Epithelial cell of esophagus (primary cell): Measurements from ENCODE around the gene SIK3.

Experiments used
- DNase-seq: peaks from one replicate; pipeline ENCODE4 v3.0.0; 2010; ENCODE audit warnings: low read depth
- H3K4me3 ChIP-seq: 2 replicates; pipeline ENCODE4 v1.5.1; 2011; ENCODE audit warnings: mild to moderate bottlenecking, low read length, control low read depth
- CTCF ChIP-seq: IDR thresholded peaks from 2 replicates; pipeline ENCODE4 v1.5.1; 2011; ENCODE audit warnings: low read depth, mild to moderate bottlenecking, low read length, control low read depth, inconsistent platforms; ENCODE audit not compliant: insufficient read depth; ENCODE audit errors: missing control alignments

Gene SIK3

GRCh38 chr11:116879800-116880625 lies 218.2 kb downstream of the SIK3 start:
- TF ChIP-seq CTCF, result peak; percentile 82
- peak; percentile 75 for DNase-seq

GRCh38 chr11:116876656-116877055 lies 221.6 kb downstream of the SIK3 start:
- no peak for TF ChIP-seq CTCF
- no peak for DNase-seq
- H3K4me3 ChIP-seq, result no peak overlapping the region

More at GRCh38 chr11:116879800-116880625, 218.2 kb downstream of the SIK3 start:
- H3K4me3 ChIP-seq, result no peak overlapping the region

GRCh38 chr11:116875194-116875593 lies 223.0 kb downstream of the SIK3 start:
- no peak overlapping the region for H3K4me3 ChIP-seq
- no peak for TF ChIP-seq CTCF
- no peak for DNase-seq

- TF ChIP-seq CTCF, result no peak
- DNase-seq, result peak; percentile 23
- H3K4me3 ChIP-seq, result no peak overlapping the region
Measured at GRCh38 chr11:116874251-116874650, 224.0 kb downstream of the SIK3 start.

- H3K4me3 ChIP-seq, result no peak overlapping the region
- DNase-seq, result no peak
- no peak for TF ChIP-seq CTCF
Measured at GRCh38 chr11:116873381-116873780, 224.8 kb downstream of the SIK3 start.

- TF ChIP-seq CTCF, result no peak
- H3K4me3 ChIP-seq, result no peak overlapping the region
- peak; percentile 83 for DNase-seq
Measured at GRCh38 chr11:116871248-116871647, 227.0 kb downstream of the SIK3 start.

- no peak for DNase-seq
- no peak for TF ChIP-seq CTCF
- no peak overlapping the region for H3K4me3 ChIP-seq
Measured at GRCh38 chr11:116870054-116870453, 228.2 kb downstream of the SIK3 start.
